Measurements from ENCODE around the gene TRPM8.
A peak's percentile ranks its signal among the peaks of the same experiment; 100 is the strongest.
"Not testable (repeated sequence)": the region's sequence is repeated elsewhere in the genome, so short reads cannot be mapped to it uniquely, and the experiment has no call there.

Gene TRPM8

GRCh38 chr2:233938676-233939370, 21.6 kb downstream of the TRPM8 start:
- DNase-seq: no peak

DNA sequence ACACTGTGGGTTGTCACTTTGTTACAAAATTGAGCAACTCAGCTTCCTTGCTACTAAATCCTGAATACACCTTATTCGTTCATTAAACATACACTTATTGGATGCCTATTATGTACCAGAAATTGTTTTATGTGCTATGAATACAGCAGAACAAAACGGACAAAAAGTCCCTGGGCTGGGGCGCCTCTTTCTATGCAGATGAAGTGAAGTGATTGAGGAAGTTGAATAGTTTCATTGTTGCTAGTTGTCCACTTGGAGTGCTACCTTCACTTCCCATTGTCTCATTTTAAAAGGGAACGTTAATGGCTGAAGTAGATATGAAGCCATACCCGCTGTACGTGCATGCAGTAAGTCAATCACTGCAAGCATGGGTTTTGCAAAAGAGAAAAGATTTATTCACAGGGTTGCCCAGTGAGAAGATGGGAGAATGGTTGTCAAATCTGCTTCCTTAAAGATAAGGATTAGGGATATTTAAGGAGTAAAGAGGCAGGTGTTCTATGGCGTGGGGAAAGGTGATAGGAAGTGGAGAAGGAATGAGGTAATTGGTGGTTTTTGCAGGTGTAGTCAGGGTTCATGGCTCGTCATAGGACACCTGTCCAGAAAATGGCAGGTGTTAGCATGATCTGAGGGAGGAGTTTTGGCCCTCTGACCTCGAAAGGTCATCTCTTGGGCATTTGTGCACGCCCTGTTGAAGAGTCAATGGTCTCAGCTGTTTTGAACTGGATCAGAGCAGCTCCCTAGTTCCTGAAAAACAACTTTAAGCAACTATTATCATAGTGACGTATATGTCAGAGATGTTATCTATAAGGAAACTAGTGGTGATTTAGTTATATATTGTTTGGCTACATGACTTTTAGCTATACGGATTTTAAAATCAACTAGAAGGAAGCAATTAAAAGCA, 23.5 kb downstream of the TRPM8 start:
- no peak for DNase-seq

DNA sequence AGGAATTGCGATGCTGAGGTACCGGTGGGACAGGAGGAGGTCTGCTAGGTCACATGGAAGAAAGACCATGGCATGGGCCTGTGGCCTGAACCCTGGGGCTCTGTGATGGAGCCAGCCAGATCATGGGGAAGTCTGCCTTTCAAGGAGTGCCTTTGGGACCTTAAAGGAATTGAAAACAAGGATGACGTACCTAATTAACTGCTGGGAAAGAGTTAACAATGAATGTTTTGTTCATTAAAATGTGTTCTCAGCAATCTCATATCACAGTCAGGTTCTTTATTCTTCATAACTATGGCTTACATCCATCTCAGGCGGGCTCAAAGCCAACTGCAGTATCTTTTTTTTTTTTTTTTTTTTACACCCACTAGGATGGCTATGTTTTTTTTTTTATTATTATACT, 25.6 kb downstream of the TRPM8 start:
- DNase-seq: no peak

DNA sequence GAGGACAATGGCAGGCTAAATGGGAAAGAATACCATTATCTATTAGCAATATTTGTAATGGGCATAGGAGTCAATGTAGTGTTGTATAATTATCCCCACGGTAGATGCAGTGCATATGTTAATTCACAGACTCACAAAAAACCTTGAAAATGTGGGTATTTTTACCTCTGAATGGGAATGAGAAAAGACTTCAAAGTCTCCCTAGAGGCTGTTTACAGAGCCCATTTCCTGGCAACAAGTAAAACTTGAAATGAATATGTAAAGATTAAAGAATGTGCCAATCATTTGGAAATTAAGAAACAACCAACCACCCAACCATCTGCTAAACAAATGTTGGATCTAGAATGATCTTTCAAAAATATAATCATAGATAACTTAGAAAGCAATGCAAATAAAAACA, 27.1 kb downstream of the TRPM8 start:
- DNase-seq: no peak

DNA sequence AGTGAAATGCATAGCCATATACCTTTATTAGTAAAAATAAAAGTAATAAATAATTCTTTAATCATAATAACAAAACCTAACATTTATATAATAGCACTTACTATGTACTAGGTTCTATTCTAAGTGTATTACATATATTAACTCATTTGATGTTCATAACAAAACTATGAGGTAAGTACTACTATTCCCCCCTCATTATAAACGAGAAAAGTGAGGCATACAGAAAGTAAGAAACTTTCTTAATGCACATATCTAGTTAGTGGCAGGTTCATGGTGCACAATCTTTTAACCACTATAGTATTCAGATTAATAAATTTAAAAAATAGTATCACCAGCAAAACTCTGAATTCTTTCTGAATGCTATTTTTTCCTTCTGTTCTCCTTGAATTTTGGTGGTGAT, 27.5 kb downstream of the TRPM8 start:
- DNase-seq: no peak

DNA sequence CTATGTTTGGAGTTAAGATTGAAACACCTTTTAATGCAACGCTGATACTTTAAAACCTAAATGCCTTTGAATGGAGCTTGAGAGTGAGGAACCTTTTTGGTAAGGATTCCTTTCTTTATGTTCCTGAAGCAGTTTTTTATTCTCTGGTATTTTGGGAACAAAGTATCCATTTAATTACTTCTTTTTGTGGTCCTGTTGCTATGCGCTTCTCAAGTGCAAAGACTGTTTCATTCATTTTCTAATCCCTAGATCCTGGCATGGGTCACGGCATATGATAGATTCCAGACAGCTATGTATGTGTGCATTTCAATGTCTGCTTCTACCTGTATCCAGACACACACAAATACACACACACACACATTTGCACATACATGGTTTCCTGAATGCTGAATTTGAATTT, 28.0 kb downstream of the TRPM8 start:
- DNase-seq: no peak

- DNase-seq: no peak
These were observed 33.1 kb downstream of the TRPM8 start for GRCh38 chr2:233950078-233950825.

GRCh38 chr2:233952335-233952734, 35.2 kb downstream of the TRPM8 start:
- no peak for DNase-seq

DNA sequence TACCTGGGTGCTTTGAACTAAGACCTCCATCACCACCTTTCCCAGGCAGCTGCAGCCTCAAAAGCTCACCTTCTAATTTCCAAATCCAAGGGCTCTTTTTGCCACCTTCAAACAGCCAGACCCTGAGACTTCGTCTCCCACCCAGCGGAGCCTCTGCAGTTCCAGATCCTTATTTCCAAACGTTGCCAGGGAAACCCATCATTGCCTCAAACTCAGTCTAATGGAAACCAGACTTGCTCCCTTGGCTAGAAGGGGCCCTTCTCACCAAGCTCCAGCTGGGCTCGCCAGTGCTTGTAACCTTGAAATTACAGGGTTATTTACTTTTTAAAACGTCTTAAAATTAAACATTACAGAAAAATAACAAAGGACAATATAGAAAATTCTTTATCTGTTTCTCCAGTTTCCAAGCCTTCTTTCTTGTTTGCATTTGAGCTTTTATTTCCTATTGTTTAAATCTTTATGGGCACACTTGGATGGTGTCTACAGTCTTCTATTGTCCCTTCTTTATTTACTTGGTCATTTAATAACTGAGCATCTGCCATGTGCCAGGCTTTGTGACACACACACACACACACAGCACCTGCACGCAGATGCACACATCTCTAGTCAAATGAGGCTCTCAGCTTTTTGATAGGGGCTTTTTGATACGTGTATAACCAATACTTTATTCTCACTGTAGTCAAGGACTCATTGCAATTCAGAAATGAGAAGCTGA, 36.1 kb downstream of the TRPM8 start:
- DNase-seq: no peak

GRCh38 chr2:233960203-233960602, 43.0 kb downstream of the TRPM8 start:
- DNase-seq: no peak

- no peak for DNase-seq
These were observed 44.7 kb downstream of the TRPM8 start for GRCh38 chr2:233961905-233962304.

GRCh38 chr2:233964581-233964980, 47.4 kb downstream of the TRPM8 start:
- no peak for DNase-seq

GRCh38 chr2:233965032-233965603, 47.9 kb downstream of the TRPM8 start:
- no peak for DNase-seq

DNA sequence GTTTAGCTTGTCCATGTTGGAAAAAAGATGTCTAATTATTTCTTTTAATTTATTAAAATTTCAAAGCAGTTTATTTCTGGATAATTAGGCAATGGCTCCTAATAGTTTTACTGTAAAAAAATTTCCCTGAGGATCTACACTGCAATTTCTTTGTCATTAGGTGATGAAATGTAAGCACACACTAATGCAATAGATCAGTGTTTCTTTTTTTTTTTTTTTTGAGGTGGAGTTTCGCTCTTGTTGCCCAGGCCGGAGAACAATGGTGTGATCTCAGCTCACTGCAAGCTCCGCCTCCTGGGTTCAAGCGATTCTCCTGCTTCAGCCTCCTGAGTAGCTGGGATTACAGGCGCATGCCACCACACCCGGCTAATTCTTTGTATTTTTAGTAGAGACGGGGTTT, 48.5 kb downstream of the TRPM8 start:
- not testable (repeated sequence) for DNase-seq

DNA sequence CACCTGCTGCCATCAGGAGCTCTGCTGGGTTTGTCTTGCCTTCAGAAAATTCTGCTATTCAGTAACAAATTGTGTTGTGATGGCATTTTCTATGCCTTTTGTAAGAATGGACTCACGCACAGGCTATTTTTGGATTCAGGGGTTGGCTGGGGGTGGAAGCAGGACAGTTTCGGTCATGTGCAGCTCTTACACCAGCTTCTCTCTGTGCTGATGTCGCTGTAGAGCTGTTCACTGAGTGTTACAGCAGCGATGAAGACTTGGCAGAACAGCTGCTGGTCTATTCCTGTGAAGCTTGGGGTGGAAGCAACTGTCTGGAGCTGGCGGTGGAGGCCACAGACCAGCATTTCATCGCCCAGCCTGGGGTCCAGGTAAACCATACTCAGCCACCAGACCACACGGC, 49.2 kb downstream of the TRPM8 start:
- no peak for DNase-seq

- no peak for DNase-seq
These were observed 50.0 kb downstream of the TRPM8 start for GRCh38 chr2:233967164-233967563.

DNA sequence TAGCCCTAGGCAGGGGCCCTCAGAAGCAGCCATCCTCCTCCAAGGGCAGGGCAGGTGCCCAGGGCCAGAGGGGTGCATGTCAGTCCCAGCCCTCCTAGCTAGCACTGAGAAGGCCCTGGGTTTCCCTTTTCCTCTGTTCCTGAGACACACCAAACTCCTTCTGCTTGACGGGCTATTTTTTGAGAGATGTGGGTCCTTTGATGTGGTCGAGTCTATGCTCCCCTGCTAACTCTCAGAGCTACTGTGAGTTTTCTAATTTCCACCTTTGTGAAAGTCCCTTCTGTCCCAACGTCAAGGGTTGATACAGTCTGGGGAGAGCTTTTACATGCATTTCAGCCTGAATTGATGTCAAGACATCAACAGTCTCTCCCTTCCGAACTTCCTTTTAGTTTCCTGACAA, 51.4 kb downstream of the TRPM8 start:
- no peak for DNase-seq

DNA sequence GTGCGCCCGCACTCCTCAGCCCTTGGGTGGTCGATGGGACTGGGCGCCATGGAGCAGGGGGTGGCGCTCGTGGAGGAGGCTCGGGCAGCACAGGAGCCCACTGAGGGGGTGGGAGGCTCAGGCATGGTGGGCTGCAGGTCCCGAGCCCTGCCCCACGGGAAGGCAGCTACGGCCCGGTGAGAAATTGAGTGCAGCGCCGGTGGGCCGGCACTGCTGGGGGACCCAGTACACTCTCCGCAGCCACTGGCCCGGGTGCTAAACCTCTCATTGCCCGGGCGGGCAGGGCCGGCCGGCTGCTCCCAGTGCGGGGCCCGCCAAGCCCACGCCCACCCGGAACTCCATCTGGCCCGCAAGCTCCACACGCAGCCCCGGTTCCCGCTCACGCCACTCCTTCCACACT, 55.3 kb downstream of the TRPM8 start:
- not testable (repeated sequence) for DNase-seq

GRCh38 chr2:233972941-233973575, 55.9 kb downstream of the TRPM8 start:
- DNase-seq: no peak

GRCh38 chr2:233973786-233974185, 56.6 kb downstream of the TRPM8 start:
- DNase-seq: no peak

DNA sequence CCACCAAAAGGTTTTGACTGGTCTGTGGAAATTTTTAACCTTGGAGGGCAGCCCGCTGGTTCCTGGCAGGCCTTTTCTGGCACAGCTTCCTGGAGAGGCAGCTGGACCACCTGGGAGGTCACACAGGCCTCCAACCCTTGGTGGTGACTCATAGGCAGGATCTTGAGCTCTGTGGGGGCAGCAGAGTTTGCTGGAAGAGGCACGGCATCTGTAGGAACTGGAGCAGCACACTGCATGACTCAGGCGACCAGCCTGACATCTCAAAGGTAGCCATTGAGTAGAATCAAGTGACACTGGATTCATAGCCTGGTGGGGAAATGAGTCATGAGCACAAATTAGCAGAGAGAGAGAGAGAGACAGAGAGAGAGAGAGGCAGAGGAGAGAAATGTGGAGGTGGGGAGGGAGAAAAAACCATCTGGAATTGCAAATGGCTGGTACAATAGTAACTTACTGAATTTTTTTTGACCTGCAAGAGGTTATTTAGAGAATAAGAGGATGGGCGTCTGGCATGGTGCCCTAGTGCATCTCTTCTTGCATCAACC, 57.4 kb downstream of the TRPM8 start:
- DNase-seq: peak; percentile 43

- no peak for DNase-seq
These were observed 58.9 kb downstream of the TRPM8 start for GRCh38 chr2:233976087-233976486.
